ENCODE data around the gene FAM110A.
"Not testable (repeated sequence)": the region's sequence is repeated elsewhere in the genome, so short reads cannot be mapped to it uniquely, and the experiment has no call there.

The FAM110A gene

DNA sequence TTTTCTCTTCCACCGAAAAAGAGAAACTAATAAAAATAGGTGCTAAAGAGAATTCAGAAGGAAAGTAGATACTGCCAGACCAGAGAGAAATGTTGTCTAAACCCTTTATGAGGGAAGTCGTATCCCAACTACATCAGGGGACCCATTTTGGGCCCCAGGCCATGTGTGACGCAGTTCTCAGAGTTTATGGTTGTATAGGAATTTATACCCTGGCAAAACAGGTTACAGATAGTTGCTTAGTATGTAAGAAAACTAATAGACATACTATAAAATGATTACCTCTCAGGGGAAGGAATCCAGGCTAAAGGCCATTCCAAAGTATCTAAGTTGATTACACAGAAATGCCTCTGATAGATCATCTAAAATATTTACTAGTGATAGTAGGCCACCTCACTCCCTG, 36.6 kb upstream of the FAM110A start:
- Histone ChIP-seq H3K9ac (ENCODE audit: low read depth, low read length, poor library complexity) (no peak overlapping the region), H3K27ac (replicated peaks; ENCODE audit: low read length) (no peak overlapping the region), H2BK5ac (ENCODE audit: low read length) (no peak overlapping the region), H3K23ac (ENCODE audit: low read depth, low read length, poor library complexity) (no peak overlapping the region), H3K4me1 (ENCODE audit: control insufficient read depth in 2 of 2, insufficient read depth in 1 of 2, low read depth in 1 of 2, low read length in 2 of 2) (no peaks in the 10 kb centered on the region), H3K4me2 (ENCODE audit: insufficient read depth, low read length, poor library complexity, severe bottlenecking) (no peak overlapping the region), H3K79me1 (ENCODE audit: low read depth, low read length) (no peaks in the 10 kb centered on the region), H3K4ac (ENCODE audit: low read length) (no peak overlapping the region), H3K4me3 (ENCODE audit: low read length in 2 of 2) (no peak overlapping the region), H2AK5ac (ENCODE audit: low read depth, low read length) (no peak overlapping the region), H3K18ac (ENCODE audit: low read length) (no peak overlapping the region), H3K14ac (ENCODE audit: low read length) (no peak overlapping the region), H2BK120ac (ENCODE audit: low read depth, low read length) (no peak overlapping the region), H2AFZ (ENCODE audit: low read length) (no peak overlapping the region), H2BK12ac (ENCODE audit: low read length) (no peak overlapping the region), H2BK15ac (ENCODE audit: low read length) (no peak overlapping the region), H3K36me3 (replicated peaks in 1 of 2; ENCODE audit: control insufficient read depth in 2 of 2, insufficient read depth in 2 of 2, low read length in 2 of 2) (no peaks in the 10 kb centered on the region), H3K9me3 (replicated peaks in 1 of 2; ENCODE audit: control insufficient read depth in 2 of 2, insufficient read depth in 1 of 2, low read depth in 1 of 2, low read length in 2 of 2) (peaks cover 0 to 3% of the 10 kb centered on the region in 2 donors), H3K27me3 (ENCODE audit: control insufficient read depth in 3 of 3, insufficient read depth in 3 of 3, low read depth in 1 of 3, low read length in 3 of 3) (peaks cover 0 to 13% (median 0%) of the 10 kb centered on the region in 3 experiments), H4K8ac (ENCODE audit: low read depth, low read length) (no peak overlapping the region), H4K91ac (ENCODE audit: low read depth, low read length, poor library complexity) (no peak overlapping the region)
- WGBS, 2 donors (ENCODE audit: extremely low coverage in 2 of 2, insufficient read length in 2 of 2, insufficient replicate concordance in 1 of 2), result no CpG with 5 or more reads among the region's 3 CpGs
- DNase-seq (ENCODE audit: low spot score), result no peak

GRCh38 chr20:798746-799145, 34.8 kb upstream of the FAM110A start:
- H3K23ac ChIP-seq (ENCODE audit: low read depth, low read length, poor library complexity); H3K4me2 ChIP-seq (ENCODE audit: insufficient read depth, low read length, poor library complexity, severe bottlenecking); H3K27ac ChIP-seq (replicated peaks; ENCODE audit: low read length); H3K14ac ChIP-seq (ENCODE audit: low read length); H3K4me1 ChIP-seq (ENCODE audit: control insufficient read depth in 2 of 2, insufficient read depth in 1 of 2, low read depth in 1 of 2, low read length in 2 of 2); H3K9ac ChIP-seq (ENCODE audit: low read depth, low read length, poor library complexity); H2BK5ac ChIP-seq (ENCODE audit: low read length); H2BK120ac ChIP-seq (ENCODE audit: low read depth, low read length); H4K8ac ChIP-seq (ENCODE audit: low read depth, low read length); H3K36me3 ChIP-seq (replicated peaks in 1 of 2; ENCODE audit: control insufficient read depth in 2 of 2, insufficient read depth in 2 of 2, low read length in 2 of 2); H3K18ac ChIP-seq (ENCODE audit: low read length); H2AFZ ChIP-seq (ENCODE audit: low read length); H2BK12ac ChIP-seq (ENCODE audit: low read length); H3K4ac ChIP-seq (ENCODE audit: low read length); H2AK5ac ChIP-seq (ENCODE audit: low read depth, low read length); H3K79me1 ChIP-seq (ENCODE audit: low read depth, low read length); DNase-seq (ENCODE audit: low spot score); H4K91ac ChIP-seq (ENCODE audit: low read depth, low read length, poor library complexity); H2BK15ac ChIP-seq (ENCODE audit: low read length); H3K9me3 ChIP-seq (replicated peaks in 1 of 2; ENCODE audit: control insufficient read depth in 2 of 2, insufficient read depth in 1 of 2, low read depth in 1 of 2, low read length in 2 of 2); H3K4me3 ChIP-seq (ENCODE audit: low read length in 2 of 2): not testable (repeated sequence)
- no CpG with 5 or more reads among the region's 5 CpGs for WGBS, 2 donors (ENCODE audit: extremely low coverage in 2 of 2, insufficient read length in 2 of 2, insufficient replicate concordance in 1 of 2)
- H3K27me3 ChIP-seq (ENCODE audit: control insufficient read depth in 3 of 3, insufficient read depth in 3 of 3, low read depth in 1 of 3, low read length in 3 of 3), result peaks cover 0 to 10% (median 0%) of the 10 kb centered on the region in 3 experiments

DNA sequence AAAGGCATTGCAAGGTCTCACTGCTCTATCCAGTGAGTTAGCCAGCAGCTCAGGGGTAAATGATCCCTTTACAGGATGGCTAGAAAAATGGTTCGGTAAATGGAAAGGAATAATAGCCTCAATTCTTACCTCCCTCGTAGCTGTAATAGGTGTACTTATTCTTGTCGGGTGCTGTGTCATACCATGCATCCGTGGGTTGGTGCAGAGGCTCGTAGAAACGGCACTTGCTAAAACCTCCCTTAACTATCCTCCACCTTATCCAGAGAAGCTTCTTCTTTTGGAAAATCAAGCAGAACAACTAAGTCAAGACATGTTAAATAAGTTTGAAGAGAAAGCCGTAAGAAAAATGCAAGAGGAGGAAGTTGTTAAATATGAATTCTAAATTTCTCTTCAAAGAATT, 33.5 kb upstream of the FAM110A start:
- not testable (repeated sequence) for H3K27me3 ChIP-seq (ENCODE audit: control insufficient read depth in 3 of 3, insufficient read depth in 3 of 3, low read depth in 1 of 3, low read length in 3 of 3); H4K91ac ChIP-seq (ENCODE audit: low read depth, low read length, poor library complexity); H2AFZ ChIP-seq (ENCODE audit: low read length); H3K9ac ChIP-seq (ENCODE audit: low read depth, low read length, poor library complexity); H3K27ac ChIP-seq (replicated peaks; ENCODE audit: low read length); H3K9me3 ChIP-seq (replicated peaks in 1 of 2; ENCODE audit: control insufficient read depth in 2 of 2, insufficient read depth in 1 of 2, low read depth in 1 of 2, low read length in 2 of 2); H2BK5ac ChIP-seq (ENCODE audit: low read length); DNase-seq (ENCODE audit: low spot score); H3K36me3 ChIP-seq (replicated peaks in 1 of 2; ENCODE audit: control insufficient read depth in 2 of 2, insufficient read depth in 2 of 2, low read length in 2 of 2); H3K4ac ChIP-seq (ENCODE audit: low read length); H3K14ac ChIP-seq (ENCODE audit: low read length); H2BK12ac ChIP-seq (ENCODE audit: low read length); H3K79me1 ChIP-seq (ENCODE audit: low read depth, low read length); H3K23ac ChIP-seq (ENCODE audit: low read depth, low read length, poor library complexity); H3K18ac ChIP-seq (ENCODE audit: low read length); H3K4me3 ChIP-seq (ENCODE audit: low read length in 2 of 2); H2AK5ac ChIP-seq (ENCODE audit: low read depth, low read length); H2BK120ac ChIP-seq (ENCODE audit: low read depth, low read length); H3K4me2 ChIP-seq (ENCODE audit: insufficient read depth, low read length, poor library complexity, severe bottlenecking); H4K8ac ChIP-seq (ENCODE audit: low read depth, low read length); H3K4me1 ChIP-seq (ENCODE audit: control insufficient read depth in 2 of 2, insufficient read depth in 1 of 2, low read depth in 1 of 2, low read length in 2 of 2); H2BK15ac ChIP-seq (ENCODE audit: low read length)
- no CpG with 5 or more reads among the region's 7 CpGs for WGBS, 2 donors (ENCODE audit: extremely low coverage in 2 of 2, insufficient read length in 2 of 2, insufficient replicate concordance in 1 of 2)

DNA sequence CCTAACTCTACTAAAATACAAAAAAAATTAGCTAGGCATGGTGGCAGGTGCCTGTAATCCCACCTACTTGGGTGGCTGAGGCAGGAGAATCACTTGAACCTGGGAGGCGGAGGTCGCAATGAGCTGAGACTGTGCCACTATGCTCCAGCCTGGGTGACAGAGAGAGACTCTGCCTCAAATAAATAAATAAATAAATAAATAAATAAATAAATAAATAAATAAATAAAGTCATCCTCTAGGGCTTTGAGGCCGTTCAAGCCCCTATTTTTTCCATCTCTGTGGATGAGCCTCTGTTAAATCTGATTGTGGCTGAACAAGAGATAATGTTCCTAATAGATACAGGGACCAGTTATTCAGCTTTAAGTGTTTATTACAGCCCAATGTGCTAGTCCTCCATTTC, 31.8 kb upstream of the FAM110A start:
- no peak overlapping the region for H3K14ac ChIP-seq (ENCODE audit: low read length)
- H3K9ac ChIP-seq (ENCODE audit: low read depth, low read length, poor library complexity), result no peak overlapping the region
- no peak overlapping the region for H3K27ac ChIP-seq (replicated peaks; ENCODE audit: low read length)
- peaks cover 0 to 5% of the 10 kb centered on the region in 2 donors for H3K9me3 ChIP-seq (replicated peaks in 1 of 2; ENCODE audit: control insufficient read depth in 2 of 2, insufficient read depth in 1 of 2, low read depth in 1 of 2, low read length in 2 of 2)
- H2AK5ac ChIP-seq (ENCODE audit: low read depth, low read length), result no peak overlapping the region
- H3K18ac ChIP-seq (ENCODE audit: low read length), result no peak overlapping the region
- H3K4me2 ChIP-seq (ENCODE audit: insufficient read depth, low read length, poor library complexity, severe bottlenecking), result no peak overlapping the region
- H2BK15ac ChIP-seq (ENCODE audit: low read length), result no peak overlapping the region
- H4K91ac ChIP-seq (ENCODE audit: low read depth, low read length, poor library complexity), result no peak overlapping the region
- no peaks in the 10 kb centered on the region for H3K4me1 ChIP-seq (ENCODE audit: control insufficient read depth in 2 of 2, insufficient read depth in 1 of 2, low read depth in 1 of 2, low read length in 2 of 2)
- no peak overlapping the region for H2BK120ac ChIP-seq (ENCODE audit: low read depth, low read length)
- H3K79me1 ChIP-seq (ENCODE audit: low read depth, low read length), result no peaks in the 10 kb centered on the region
- H3K36me3 ChIP-seq (replicated peaks in 1 of 2; ENCODE audit: control insufficient read depth in 2 of 2, insufficient read depth in 2 of 2, low read length in 2 of 2), result no peaks in the 10 kb centered on the region
- H3K4me3 ChIP-seq (ENCODE audit: low read length in 2 of 2), result no peak overlapping the region
- no peak overlapping the region for H3K23ac ChIP-seq (ENCODE audit: low read depth, low read length, poor library complexity)
- H3K4ac ChIP-seq (ENCODE audit: low read length), result no peak overlapping the region
- no CpG with 5 or more reads among the region's 3 CpGs for WGBS, 2 donors (ENCODE audit: extremely low coverage in 2 of 2, insufficient read length in 2 of 2, insufficient replicate concordance in 1 of 2)
- H2BK12ac ChIP-seq (ENCODE audit: low read length), result no peak overlapping the region
- no peaks in the 10 kb centered on the region for H3K27me3 ChIP-seq (ENCODE audit: control insufficient read depth in 3 of 3, insufficient read depth in 3 of 3, low read depth in 1 of 3, low read length in 3 of 3)
- H4K8ac ChIP-seq (ENCODE audit: low read depth, low read length), result no peak overlapping the region
- H2AFZ ChIP-seq (ENCODE audit: low read length), result no peak overlapping the region
- H2BK5ac ChIP-seq (ENCODE audit: low read length), result no peak overlapping the region
- no peak for DNase-seq (ENCODE audit: low spot score)
